ENCODE results near the gene NTRK3.

- TF ChIP-seq CTCF (IDR thresholded peaks at IDR 0.05; ENCODE audit: low read depth, low read length) (no peak), EZH2phosphoT487 (IDR thresholded peaks at IDR 0.05; ENCODE audit: low read depth) (no peak)
Observed at GRCh38 chr15:87955284-87955909, 301.1 kb downstream of the NTRK3 start.
